Raji (cell line): ENCODE results near the gene PHF23.

Experiments
- POLR2A ChIP-seq: IDR thresholded peaks from 2 replicates; pipeline ENCODE4 v1.6.1; 2011; ENCODE audit warnings: low read depth, low read length, control low read depth; ENCODE audit not compliant: insufficient read depth

PHF23 gene

GRCh38 chr17:7186241-7186640 is 53.0 kb downstream of the PHF23 start:
- TF ChIP-seq POLR2A, result no peak
